ENCODE results near the gene ADCY7.
"Not testable (repeated sequence)": the region's sequence is repeated elsewhere in the genome, so short reads cannot be mapped to it uniquely, and the experiment has no call there.

The ADCY7 gene

GRCh38 chr16:50266337-50267091 lies at the start of gene ADCY7:
ADCY7 (plus strand) TSS chr16:50266551; CDS start chr16:50288180, 21,629 bp downstream.
- DNase-seq (ENCODE audit: low read depth), result peak; percentile 87

- DNase-seq (ENCODE audit: low read depth), result no peak
Measured at GRCh38 chr16:50219402-50219975, 46.9 kb upstream of the ADCY7 start.

GRCh38 chr16:50224286-50224685 lies 42.1 kb upstream of the ADCY7 start:
- DNase-seq (ENCODE audit: low read depth), result no peak

GRCh38 chr16:50227120-50227519 lies 39.2 kb upstream of the ADCY7 start:
- no peak for DNase-seq (ENCODE audit: low read depth)

- no peak for DNase-seq (ENCODE audit: low read depth)
Measured at GRCh38 chr16:50227665-50228064, 38.7 kb upstream of the ADCY7 start.

GRCh38 chr16:50228364-50228868 lies 37.9 kb upstream of the ADCY7 start:
- no peak for DNase-seq (ENCODE audit: low read depth)

GRCh38 chr16:50229149-50229726 lies 37.1 kb upstream of the ADCY7 start:
- no peak for DNase-seq (ENCODE audit: low read depth)

GRCh38 chr16:50234771-50235556 lies 31.4 kb upstream of the ADCY7 start:
- peak; percentile 73 for DNase-seq (ENCODE audit: low read depth)

- DNase-seq (ENCODE audit: low read depth), result peak; percentile 21
Measured at GRCh38 chr16:50235581-50235980, 30.8 kb upstream of the ADCY7 start.

GRCh38 chr16:50238314-50238713 lies 28.0 kb upstream of the ADCY7 start:
- no peak for DNase-seq (ENCODE audit: low read depth)

GRCh38 chr16:50238868-50239301 lies 27.5 kb upstream of the ADCY7 start:
- DNase-seq (ENCODE audit: low read depth), result no peak

GRCh38 chr16:50243024-50243423 lies 23.3 kb upstream of the ADCY7 start:
- not testable (repeated sequence) for DNase-seq (ENCODE audit: low read depth)

- no peak for DNase-seq (ENCODE audit: low read depth)
Measured at GRCh38 chr16:50244140-50244503, 22.2 kb upstream of the ADCY7 start.

GRCh38 chr16:50244504-50245416 lies 21.6 kb upstream of the ADCY7 start:
- DNase-seq (ENCODE audit: low read depth), result no peak

- peak; percentile 62 for DNase-seq (ENCODE audit: low read depth)
Measured at GRCh38 chr16:50245417-50246298, 20.7 kb upstream of the ADCY7 start.

- DNase-seq (ENCODE audit: low read depth), result no peak
Measured at GRCh38 chr16:50246299-50247122, 19.8 kb upstream of the ADCY7 start.

- no peak for DNase-seq (ENCODE audit: low read depth)
Measured at GRCh38 chr16:50247123-50247905, 19.0 kb upstream of the ADCY7 start.

GRCh38 chr16:50247906-50248608 lies 18.3 kb upstream of the ADCY7 start:
- DNase-seq (ENCODE audit: low read depth), result no peak
